ENCODE results near the gene CIAO2B. TPM values are rescaled to one million over a fixed set of nuclear protein-coding genes. Genes with fewer than 3 reads are reported as not detected.

CIAO2B gene
- total RNA-seq, 1 experiment from 2014 or later: 83.0 TPM

DNA sequence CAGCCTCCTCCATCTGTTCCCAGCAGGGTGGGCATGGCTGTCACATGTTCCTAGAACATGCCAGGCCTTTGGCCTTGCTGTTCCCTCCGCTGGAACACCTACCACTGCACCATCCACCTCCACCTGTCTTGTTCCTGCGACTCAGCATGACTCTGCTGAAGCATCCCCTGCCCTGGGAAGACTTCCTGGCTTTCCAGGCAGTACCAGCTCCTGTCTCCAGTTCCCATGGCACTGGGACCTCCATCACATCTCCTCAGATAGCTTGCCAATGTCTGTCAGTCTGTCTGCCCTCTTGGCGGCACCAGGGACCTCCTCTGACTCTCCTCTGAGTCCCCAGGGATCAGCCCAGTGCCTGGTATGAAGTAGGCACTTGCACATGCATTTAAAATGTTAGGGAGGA, 38.2 kb downstream of the CIAO2B start:
- H3K18ac ChIP-seq (ENCODE audit: insufficient read length, low read depth, low read length): no peak overlapping the region
- no peak overlapping the region for H2AFZ ChIP-seq (ENCODE audit: low read length)
- H3K27ac Mint-ChIP-seq: no peak overlapping the region; a peak in 2 of 7 replicates
- H3K27ac ChIP-seq (ENCODE audit: insufficient read length, low read depth, low read length): no peak overlapping the region
- H3K27me3 Mint-ChIP-seq (ENCODE audit: low read depth): peaks cover 7% of the 10 kb centered on the region
- H3K23me2 ChIP-seq (ENCODE audit: insufficient read length, low read depth, low read length, poor library complexity, severe bottlenecking): no peaks in the 10 kb centered on the region
- H3K4me1 Mint-ChIP-seq: peaks cover 12 to 16% of the 10 kb centered on the region in 2 experiments
- H2BK20ac ChIP-seq (ENCODE audit: low read depth, low read length, poor library complexity, severe bottlenecking): no peak overlapping the region
- no peak overlapping the region for H2AK5ac ChIP-seq (ENCODE audit: insufficient read length, low read length)
- no peak overlapping the region for H4K8ac ChIP-seq (replicated peaks; ENCODE audit: insufficient read length, low read depth, low read length)
- H2BK12ac ChIP-seq (ENCODE audit: insufficient read length, low read depth, low read length): no peak overlapping the region
- H3T11ph ChIP-seq (ENCODE audit: low read length): no peak overlapping the region
- H3K36me3 Mint-ChIP-seq (ENCODE audit: insufficient read depth in 1 of 3, low read depth in 3 of 3): peaks cover 0 to 6% (median 0%) of the 10 kb centered on the region in 3 experiments; a peak in 2 of 7 replicates
- no peak overlapping the region for H4K91ac ChIP-seq (ENCODE audit: insufficient read length, low read depth, low read length)
- TF ChIP-seq, protein P1, sequence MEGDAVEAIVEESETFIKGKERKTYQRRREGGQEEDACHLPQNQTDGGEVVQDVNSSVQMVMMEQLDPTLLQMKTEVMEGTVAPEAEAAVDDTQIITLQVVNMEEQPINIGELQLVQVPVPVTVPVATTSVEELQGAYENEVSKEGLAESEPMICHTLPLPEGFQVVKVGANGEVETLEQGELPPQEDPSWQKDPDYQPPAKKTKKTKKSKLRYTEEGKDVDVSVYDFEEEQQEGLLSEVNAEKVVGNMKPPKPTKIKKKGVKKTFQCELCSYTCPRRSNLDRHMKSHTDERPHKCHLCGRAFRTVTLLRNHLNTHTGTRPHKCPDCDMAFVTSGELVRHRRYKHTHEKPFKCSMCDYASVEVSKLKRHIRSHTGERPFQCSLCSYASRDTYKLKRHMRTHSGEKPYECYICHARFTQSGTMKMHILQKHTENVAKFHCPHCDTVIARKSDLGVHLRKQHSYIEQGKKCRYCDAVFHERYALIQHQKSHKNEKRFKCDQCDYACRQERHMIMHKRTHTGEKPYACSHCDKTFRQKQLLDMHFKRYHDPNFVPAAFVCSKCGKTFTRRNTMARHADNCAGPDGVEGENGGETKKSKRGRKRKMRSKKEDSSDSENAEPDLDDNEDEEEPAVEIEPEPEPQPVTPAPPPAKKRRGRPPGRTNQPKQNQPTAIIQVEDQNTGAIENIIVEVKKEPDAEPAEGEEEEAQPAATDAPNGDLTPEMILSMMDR (conservative IDR thresholded peaks at IDR 0.05): no peak
- no peak overlapping the region for H3K56ac ChIP-seq (ENCODE audit: insufficient read length, low read depth, low read length)
- H3K9me3 ChIP-seq (ENCODE audit: control insufficient read depth, low read depth, low read length): no peaks in the 10 kb centered on the region
- no peak for DNase-seq
- no peaks in the 10 kb centered on the region for H3K79me1 ChIP-seq (ENCODE audit: insufficient read depth, low read depth, low read length, poor library complexity, severe bottlenecking)
- H3K79me2 ChIP-seq (ENCODE audit: insufficient read depth, low read length): no peaks in the 10 kb centered on the region
- peaks cover 4% of the 10 kb centered on the region for H4K20me1 ChIP-seq (ENCODE audit: control insufficient read depth, insufficient read depth, insufficient read length)
- no peak overlapping the region for H3K23ac ChIP-seq (ENCODE audit: insufficient read length, low read depth, low read length)
- no peaks in the 10 kb centered on the region for H3K4me1 ChIP-seq (ENCODE audit: insufficient read depth, low read length)
- H2BK15ac ChIP-seq (ENCODE audit: low read depth, low read length): no peak overlapping the region
- WGBS (ENCODE audit: extremely low coverage, insufficient read length, low lambda C conversion rate): no CpG with 5 or more reads among the region's 3 CpGs
- H3K4ac ChIP-seq (ENCODE audit: low read depth, low read length): no peak overlapping the region
- H3K4me3 Mint-ChIP-seq: no peak overlapping the region
- H2BK120ac ChIP-seq (ENCODE audit: low read depth, low read length, poor library complexity, severe bottlenecking): no peak overlapping the region
- no peak overlapping the region for H3K4me2 ChIP-seq (ENCODE audit: insufficient read depth, insufficient read length, low read length)
- no peak overlapping the region for H4K5ac ChIP-seq (ENCODE audit: insufficient read length, low read depth, low read length)
- H3K14ac ChIP-seq (ENCODE audit: insufficient read depth, low read length): no peak overlapping the region
- no peak overlapping the region for H3K9ac ChIP-seq (ENCODE audit: extremely low read depth, insufficient read length, low read length)
- no peak overlapping the region for H2BK5ac ChIP-seq (ENCODE audit: insufficient read length, low read length)
- no peaks in the 10 kb centered on the region for H3K27me3 ChIP-seq (ENCODE audit: insufficient read depth, low read length)
- no peaks in the 10 kb centered on the region for H3K9me3 Mint-ChIP-seq
